ENCODE results near the gene SPAG16. TPM values are rescaled to one million over a fixed set of nuclear protein-coding genes. Genes with fewer than 3 reads are reported as not detected.

SPAG16 gene
- total and polyA plus RNA-seq, 11 donors, result 9.8 to 26.1 (median 15.2) TPM

GRCh38 chr2:213757525-213757924, 473.3 kb downstream of the SPAG16 start:
- intact Hi-C loops (cut with DNase I), result no loop called here
- no peak overlapping the region for H3K4me3 ChIP-seq
- no peak overlapping the region for H3K27ac ChIP-seq
- H3K36me3 ChIP-seq, result no peaks in the 10 kb centered on the region
- no peaks in the 10 kb centered on the region for H3K27me3 ChIP-seq
- no peaks in the 10 kb centered on the region for H3K9me3 ChIP-seq
- TF ChIP-seq POLR2A (IDR thresholded peaks at IDR 0.05) (no peak), CTCF (IDR thresholded peaks at IDR 0.05) (no peak)
- H3K4me1 ChIP-seq, result no peaks in the 10 kb centered on the region
- DNase-seq, result no peak
- WGBS, 4 donors, result 86 to 90% (median 88%) methylated on average over 3 of the region's 3 CpGs
- ATAC-seq, result no peak

- no peak for TF ChIP-seq POLR2A (IDR thresholded peaks at IDR 0.05)
- no peak for TF ChIP-seq CTCF (IDR thresholded peaks at IDR 0.05)
- intact Hi-C loops (cut with DNase I), result no loop called here
- DNase-seq, result no peak
- Histone ChIP-seq H3K27me3 (no peaks in the 10 kb centered on the region), H3K36me3 (no peaks in the 10 kb centered on the region), H3K4me3 (no peak overlapping the region), H3K4me1 (no peaks in the 10 kb centered on the region), H3K9me3 (no peaks in the 10 kb centered on the region), H3K27ac (no peak overlapping the region)
- WGBS, 4 donors, result 56 to 74% (median 65%) methylated on average over 1 of the region's 1 CpG
- no peak for ATAC-seq
Observed at GRCh38 chr2:213763354-213763753, 479.1 kb downstream of the SPAG16 start.

DNA sequence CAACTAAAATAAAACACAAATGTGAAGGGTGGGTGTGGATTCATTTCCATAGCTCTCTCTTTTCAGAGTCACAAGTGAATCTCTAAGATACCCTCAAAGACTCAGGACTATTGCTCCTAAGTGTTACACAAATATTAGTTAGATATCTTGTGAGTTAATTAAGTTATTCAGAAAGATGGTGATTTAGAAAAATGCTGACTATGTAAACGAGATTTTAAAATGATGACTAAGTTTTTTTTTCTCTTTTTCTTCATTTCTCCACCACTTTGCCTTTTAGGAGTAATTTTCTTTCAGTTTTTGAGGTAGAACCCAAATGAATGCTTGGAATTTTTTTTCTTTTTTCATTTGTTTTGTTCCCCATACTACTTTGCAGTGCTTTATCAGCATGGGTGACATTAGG, 479.7 kb downstream of the SPAG16 start:
- Histone ChIP-seq H3K9me3 (peaks cover 0 to 2% (median 0%) of the 10 kb centered on the region in 12 donors), H3K4me3 (no peak overlapping the region), H3K27me3 (no peaks in the 10 kb centered on the region), H3K36me3 (no peaks in the 10 kb centered on the region), H3K4me1 (no peaks in the 10 kb centered on the region), H3K27ac (no peak overlapping the region)
- TF ChIP-seq CTCF (IDR thresholded peaks at IDR 0.05) (no peak), POLR2A (IDR thresholded peaks at IDR 0.05) (no peak)
- ATAC-seq, result no peak
- intact Hi-C loops (cut with DNase I), result no loop called here
- DNase-seq, result no peak
- 36 to 57% (median 50%) methylated on average over 1 of the region's 1 CpG for WGBS, 4 donors

DNA sequence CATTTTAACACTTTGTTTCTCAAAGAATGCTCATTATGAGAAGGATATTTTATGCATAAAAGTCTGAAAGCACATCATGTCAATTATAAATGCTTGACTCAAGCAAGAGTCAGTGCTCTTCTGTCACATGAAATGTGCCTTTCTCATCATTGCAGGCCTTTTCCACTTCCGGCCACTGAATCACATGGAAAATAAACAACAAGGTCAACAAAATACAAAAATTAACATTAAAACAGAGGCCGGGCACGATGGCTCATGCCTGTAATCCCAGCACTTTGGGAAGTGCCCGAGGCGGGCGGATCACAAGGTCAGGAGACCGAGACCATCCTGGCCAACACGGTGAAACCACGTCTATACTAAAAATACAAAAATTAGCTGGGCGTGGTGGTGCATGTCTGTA, 480.6 kb downstream of the SPAG16 start:
- Histone ChIP-seq H3K9me3 (peaks cover 0 to 2% (median 0%) of the 10 kb centered on the region in 12 donors), H3K4me3 (no peak overlapping the region), H3K27ac (no peak overlapping the region), H3K27me3 (no peaks in the 10 kb centered on the region), H3K4me1 (no peaks in the 10 kb centered on the region), H3K36me3 (no peaks in the 10 kb centered on the region)
- no peak for ATAC-seq
- WGBS, 4 donors, result 84 to 91% (median 89%) methylated on average over 10 of the region's 10 CpGs
- intact Hi-C loops (cut with DNase I), result no loop called here
- no peak for DNase-seq
- TF ChIP-seq POLR2A (IDR thresholded peaks at IDR 0.05) (no peak), CTCF (IDR thresholded peaks at IDR 0.05) (no peak)

Data from heart left ventricle (tissue), 16 donors.